VCaP (cell line): Measurements from ENCODE around the gene DMBT1.

Experiments
- H3K27ac ChIP-seq: fragments of 450-650 bp; 2 replicates; pipeline ENCODE4 v1.5.1; 2017
- TF ChIP-seq, protein P1 (sequence below): fragments of 450-650 bp; conservative IDR thresholded peaks from 2 replicates; pipeline ENCODE4 v1.5.1; 2017; ENCODE audit warnings: mild to moderate bottlenecking, moderate library complexity

Gene DMBT1

DNA sequence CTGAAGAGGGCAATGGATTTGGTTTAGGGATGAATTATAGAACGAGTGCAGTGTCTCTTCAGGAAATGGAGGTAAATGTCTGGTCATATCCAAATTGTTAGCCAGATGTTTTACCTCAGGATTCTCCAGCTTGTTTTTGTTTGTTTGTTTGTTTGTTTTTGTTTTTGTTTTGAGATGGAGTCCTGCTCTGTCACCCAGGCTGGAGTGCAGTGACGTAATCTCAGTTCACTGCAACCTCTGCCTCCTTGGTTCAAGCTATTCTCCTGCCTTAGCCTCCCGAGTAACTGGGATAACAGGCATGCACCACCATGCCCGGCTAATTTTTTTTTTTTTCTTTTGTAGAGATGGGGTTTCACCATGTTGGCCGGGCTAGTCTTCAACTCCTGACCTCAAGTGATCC, 132.2 kb downstream of the DMBT1 start:
- TF ChIP-seq, protein P1, sequence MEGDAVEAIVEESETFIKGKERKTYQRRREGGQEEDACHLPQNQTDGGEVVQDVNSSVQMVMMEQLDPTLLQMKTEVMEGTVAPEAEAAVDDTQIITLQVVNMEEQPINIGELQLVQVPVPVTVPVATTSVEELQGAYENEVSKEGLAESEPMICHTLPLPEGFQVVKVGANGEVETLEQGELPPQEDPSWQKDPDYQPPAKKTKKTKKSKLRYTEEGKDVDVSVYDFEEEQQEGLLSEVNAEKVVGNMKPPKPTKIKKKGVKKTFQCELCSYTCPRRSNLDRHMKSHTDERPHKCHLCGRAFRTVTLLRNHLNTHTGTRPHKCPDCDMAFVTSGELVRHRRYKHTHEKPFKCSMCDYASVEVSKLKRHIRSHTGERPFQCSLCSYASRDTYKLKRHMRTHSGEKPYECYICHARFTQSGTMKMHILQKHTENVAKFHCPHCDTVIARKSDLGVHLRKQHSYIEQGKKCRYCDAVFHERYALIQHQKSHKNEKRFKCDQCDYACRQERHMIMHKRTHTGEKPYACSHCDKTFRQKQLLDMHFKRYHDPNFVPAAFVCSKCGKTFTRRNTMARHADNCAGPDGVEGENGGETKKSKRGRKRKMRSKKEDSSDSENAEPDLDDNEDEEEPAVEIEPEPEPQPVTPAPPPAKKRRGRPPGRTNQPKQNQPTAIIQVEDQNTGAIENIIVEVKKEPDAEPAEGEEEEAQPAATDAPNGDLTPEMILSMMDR = no peak
- H3K27ac ChIP-seq = no peak overlapping the region
